GM18499 (cell line): ENCODE measurements around the gene RAPGEF2.
A peak's percentile ranks its signal among the peaks of the same experiment; 100 is the strongest.

Experiments used
- ATAC-seq: cut with Tn5 transposase; IDR thresholded peaks from one replicate; pipeline ENCODE4 v1.9.1; 2021; ENCODE audit warnings: moderate number of reproducible peaks; ENCODE audit not compliant: insufficient read depth, unreplicated experiment

Gene RAPGEF2

DNA sequence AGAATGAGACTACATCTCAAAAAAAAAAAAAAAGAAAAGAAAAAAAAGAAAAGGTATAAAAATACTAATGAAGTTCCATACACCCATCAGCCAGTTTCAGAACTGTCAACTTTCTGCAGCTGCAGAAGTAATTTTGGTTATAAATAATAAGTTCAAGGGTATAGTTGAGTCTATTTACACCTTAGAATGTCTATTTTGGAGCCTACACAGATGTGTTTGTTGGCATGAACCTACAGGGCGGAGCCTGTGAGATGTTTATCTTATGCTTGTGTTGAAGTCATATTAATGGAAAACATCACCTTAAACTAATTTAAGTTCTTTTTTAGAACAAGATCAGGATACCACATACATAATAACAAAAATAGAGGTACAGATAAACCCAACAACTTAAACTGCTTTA lies 85.8 kb downstream of the RAPGEF2 start:
- no peak for ATAC-seq

DNA sequence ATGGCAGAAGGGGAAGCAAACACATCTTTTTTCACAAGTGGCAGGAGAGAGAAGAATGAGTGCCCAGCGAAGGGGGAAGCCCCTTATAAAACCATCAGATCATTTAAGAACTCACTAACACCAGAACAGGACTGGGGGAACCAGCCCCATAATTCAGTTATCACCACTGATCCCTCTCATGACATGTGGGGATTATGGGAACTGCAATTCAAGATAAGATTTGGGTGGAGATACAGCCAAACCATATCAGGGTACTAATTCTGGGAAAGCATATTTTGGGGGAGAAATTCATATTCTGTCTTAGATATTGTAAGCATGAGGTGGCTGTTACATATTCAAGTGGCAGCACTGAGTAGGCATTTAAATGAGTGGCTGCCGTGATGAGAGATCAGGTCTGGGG lies 87.8 kb downstream of the RAPGEF2 start:
- ATAC-seq, result no peak

DNA sequence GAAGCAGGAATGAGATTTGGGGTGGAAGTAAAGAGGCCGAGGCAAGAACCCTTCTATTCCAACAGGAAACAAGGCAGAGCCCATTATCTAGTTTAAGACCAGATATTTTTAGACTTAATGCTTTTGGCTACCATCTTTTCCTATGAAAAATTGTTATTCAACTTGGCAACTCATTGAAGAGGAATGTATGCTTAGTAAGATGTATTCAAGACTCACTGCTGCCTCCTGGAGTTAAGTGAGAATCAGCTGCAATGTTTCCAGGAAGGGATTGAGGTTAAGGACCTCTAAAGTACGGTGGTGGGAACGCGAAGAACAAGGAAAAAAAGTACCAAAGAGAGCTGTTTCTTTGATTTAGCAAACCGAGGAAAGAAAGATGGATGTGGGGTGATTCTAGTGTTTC lies 89.1 kb downstream of the RAPGEF2 start:
- no peak for ATAC-seq

DNA sequence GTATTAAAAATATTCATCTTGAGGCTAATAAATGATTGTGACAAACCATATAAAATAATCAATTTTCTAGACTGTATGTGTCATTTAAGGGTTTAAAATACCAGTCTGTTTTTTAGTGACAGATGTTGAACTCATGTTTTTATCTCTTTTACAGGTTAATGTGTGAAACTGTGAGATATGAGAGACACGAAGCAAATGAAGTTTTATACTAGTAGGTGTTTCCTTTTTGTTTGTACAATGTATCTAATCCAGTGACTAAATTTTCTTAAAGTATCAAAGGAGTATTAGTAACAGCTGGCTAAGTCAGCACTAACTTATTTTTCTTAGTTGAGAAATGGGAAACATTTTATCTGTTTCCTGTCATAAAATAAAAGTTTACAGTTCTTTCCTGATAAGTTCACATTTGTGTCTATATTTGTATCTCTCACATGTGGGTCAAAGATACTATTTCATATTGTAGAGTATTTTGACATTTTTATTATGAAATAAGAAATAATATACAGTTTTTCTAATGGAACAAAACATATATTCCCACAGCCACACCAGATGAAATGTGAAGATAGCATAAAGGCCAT lies 90.3 kb downstream of the RAPGEF2 start:
- ATAC-seq, result no peak

DNA sequence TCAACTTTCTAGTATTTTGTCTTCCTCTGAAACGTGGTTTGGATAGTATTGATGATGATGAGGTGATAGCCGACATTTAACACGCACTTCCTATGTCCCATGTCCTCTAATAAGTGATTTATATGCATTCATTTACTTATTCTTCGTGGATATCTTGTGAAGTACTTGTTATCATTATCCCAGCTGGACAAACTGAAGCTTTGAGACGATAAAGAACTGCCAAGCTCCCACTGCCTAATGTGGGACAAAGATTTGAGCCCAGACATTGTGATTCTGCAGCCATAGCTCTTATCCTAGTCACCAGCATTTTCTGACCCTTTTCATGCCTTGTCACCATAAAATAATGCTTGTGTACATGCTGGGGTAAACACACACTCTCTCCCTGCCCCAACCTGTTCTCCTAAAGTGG lies 92.5 kb downstream of the RAPGEF2 start:
- no peak for ATAC-seq

DNA sequence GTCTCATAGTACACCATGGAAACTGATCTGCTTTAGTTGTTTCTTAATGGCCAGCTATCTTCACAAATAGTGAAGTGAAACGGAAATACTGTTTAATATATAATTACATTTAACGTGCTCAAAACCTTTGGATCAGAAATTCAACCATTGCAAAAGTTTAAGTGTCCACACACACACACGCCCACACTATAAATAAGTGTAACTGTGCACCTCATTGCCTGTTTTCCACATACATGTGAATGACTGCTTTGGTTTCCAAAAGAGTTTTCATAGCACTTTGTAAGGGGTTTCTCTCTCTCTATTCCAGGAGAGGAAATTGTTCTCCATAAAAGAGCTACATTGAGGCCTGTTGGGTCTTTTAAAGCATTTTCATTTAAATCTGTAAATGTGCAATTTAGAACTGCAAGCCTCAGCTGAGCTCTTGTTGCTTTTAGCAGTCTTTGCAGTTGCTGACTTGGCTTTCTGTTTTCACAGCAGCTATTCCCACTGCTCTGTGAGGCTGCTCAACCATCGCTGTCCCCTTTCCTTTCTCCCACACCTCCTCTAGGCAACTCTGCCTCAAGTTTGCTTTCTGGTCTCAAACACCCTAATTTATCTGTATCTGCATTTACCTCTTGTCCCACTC lies 94.5 kb downstream of the RAPGEF2 start:
- ATAC-seq, result no peak

DNA sequence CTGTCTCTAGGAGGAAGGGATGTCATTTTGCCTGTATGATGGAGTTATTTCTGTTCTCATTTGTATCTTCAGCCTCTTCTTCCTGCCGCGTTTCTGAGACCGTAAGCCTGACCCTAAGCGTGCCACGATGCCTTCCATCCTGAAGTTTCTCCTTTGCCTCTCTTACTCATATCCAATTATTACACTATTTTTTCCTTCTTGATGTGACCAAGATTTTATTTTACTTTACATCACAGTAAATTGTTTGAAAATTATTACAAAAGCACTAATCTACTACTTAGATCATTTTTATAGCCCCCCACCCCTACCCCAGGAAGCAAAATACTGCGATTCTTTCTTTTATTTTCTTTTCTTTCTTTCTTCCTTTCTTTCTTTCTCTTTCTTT lies 95.0 kb downstream of the RAPGEF2 start:
- no peak for ATAC-seq

DNA sequence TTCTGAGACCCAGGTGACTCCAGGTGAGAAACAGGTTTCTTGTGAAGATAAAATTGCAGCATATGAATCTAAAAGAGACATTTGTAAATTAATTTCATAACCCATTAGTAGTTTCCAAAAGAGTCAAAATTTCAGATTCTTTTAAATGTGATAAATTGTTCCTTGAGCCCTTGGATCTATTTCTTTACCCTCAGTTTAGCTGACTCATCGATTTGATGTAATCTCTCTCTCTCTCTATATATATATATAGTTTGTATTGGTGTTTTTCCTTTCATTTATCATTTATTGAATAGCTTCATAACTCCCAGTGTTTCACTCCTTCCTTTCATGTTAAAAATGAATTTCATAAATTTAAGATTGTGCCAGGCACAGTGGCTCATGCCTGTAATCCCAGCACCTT lies 96.9 kb downstream of the RAPGEF2 start:
- ATAC-seq, result no peak

DNA sequence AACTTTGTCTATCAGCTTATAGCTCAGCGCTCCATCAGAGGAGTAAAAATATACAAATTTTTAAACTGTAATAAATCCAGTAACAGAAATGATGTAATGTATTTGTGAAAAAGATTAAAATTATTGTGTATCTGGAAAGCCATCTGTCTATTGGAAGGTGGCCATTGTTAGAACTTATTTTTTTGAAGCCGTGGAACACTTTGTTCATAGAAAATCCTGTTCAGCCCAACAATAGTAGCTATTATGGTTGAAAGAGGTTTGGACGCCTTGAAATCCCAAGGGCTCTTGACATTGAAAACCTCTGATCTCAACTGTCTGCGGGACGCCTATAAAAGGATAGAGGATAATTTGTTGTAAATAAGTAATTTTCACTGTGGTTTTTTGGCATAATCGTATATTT lies 98.3 kb downstream of the RAPGEF2 start:
- ATAC-seq, result no peak

DNA sequence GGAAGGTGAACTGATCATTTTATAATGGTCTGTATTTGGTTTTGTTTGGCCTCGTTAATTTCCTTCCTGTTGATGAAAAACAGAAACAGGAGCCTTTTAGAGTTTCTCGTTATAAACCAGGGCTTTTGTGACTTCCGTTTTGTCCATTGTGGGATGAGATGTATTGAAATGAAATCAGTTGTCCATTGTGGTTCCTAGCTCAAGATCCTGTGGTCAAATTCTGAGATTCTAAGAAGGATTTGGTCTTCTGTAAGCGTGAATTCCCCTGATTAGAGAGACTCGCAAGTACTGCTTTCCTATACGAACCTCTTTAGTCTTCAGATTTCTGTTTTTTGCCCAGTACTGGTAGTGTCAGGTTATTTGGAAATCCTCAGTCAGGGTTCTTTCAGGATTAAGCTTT lies 101.7 kb downstream of the RAPGEF2 start:
- ATAC-seq, result no peak

DNA sequence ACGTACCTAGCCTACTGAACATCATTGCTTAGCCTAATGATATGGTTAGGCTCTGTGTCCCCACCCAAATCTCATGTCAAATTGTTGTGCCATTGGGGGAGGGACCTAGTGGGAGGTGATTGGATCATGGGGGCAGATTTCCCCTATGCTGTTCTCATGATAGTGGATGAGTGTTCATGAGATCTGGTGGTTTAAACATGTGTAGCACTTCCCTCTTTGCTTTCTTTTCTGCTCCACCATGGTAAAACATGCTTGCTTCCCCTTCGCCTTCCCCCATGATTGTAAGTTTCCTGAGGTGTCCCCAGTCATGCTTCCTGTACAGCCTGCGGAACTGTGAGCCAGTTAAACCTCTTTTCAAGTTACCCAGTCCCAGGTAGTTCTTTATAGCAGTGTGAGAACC lies 102.6 kb downstream of the RAPGEF2 start:
- no peak for ATAC-seq

DNA sequence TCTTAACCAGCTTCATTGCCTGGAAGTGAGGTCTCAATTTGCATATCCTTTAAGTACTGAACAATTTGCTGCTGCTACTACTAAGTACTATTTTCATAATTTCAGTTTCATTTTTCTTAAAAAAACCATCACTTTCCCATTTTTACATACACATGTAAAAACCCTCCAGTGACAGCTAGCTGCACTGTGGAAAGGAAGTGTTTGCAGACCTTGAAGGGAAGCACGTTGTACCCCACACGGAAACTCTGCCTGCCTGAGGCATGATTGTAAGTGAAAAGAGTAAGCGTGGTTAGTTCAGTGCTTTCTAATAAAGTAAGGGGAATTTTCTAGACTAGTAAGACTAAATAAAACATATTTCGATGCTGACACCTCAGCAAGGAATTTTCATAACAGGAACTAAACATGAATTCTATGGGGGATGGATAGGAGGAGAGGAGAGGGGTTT lies 103.6 kb downstream of the RAPGEF2 start:
- peak; percentile 92 for ATAC-seq

DNA sequence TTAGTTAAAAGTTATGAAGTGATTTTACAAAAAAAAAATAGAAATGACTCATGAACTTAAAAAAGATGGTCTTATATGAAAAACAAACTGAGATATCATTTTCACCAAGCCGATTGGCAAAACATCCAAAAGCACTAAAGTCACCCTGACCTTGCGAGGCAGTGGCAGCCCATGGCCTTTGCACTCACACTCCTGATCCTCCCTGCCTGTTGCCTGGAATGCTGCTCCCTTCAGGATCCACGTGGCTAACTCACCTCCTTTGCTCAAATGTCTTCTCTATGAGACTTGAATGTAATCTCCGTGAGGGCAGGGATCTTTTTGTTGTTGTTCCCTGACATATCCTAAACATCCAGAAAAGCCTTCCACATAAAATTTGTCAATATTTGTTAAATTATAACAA lies 106.4 kb downstream of the RAPGEF2 start:
- ATAC-seq, result no peak

DNA sequence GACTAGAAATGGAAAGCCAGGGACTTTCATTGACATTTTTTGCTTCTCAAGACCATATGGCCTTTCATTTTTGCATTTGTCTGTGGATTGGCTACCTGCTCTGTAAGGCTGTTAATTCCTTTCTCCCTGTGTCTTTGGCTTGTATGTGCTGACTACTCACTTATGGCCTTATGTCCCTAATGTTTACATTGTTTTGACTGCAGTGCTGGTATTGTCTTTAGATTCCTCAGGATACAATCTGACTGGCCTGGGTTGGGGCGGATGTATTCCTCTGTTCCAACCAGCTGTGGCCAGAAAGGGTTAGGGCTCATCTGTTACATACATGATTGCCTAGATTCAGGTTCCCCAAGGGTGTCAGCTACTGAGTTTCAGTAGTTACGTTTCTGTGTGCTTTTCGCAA lies 108.1 kb downstream of the RAPGEF2 start:
- no peak for ATAC-seq

DNA sequence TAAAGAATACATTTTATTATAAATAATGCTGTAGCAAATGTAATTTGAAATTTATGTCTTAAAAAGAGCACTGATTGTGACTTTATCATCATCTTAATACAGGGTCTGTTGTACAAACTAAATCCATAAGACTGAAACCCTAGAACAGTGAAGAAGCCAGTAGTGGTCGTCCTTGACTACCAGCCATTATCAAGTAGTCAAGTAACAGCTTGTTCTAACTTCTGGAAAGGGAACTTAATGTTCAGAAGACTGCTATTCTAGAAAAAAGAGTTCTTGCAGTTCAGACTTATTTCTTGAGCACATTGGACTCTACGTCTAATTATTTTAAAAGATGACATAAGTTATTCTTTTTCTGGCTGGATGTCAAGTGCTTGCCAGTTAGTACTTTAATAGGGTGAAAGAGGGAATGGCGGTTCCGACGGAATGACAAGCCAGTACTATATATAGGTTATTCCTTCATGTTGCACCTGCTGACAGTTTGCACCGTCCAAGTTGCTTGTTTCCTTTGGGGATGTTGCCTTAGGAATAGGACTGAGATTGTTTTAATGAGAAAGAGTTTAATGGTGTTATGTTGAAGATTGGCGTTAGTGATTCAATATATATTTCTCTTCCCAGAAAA lies 109.9 kb downstream of the RAPGEF2 start:
- ATAC-seq, result no peak

DNA sequence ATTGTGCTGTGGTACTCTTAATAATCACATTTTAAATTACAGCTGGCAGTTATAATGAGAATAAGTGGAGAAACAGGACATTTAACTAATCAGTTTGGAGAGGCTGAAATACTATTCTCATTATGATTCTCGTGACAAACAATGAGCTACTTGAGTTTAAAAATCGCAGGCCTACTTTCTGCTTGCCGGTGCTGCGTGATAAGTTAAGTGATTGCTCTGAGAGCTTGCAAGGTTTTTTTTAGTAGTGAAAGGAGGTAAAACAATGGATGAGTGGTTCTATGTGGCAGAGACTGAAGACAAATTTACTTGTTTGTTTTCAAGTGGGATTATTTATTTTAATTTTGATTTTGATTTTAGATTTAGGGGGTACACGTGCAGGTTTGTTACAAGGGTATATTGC lies 114.0 kb downstream of the RAPGEF2 start:
- no peak for ATAC-seq

DNA sequence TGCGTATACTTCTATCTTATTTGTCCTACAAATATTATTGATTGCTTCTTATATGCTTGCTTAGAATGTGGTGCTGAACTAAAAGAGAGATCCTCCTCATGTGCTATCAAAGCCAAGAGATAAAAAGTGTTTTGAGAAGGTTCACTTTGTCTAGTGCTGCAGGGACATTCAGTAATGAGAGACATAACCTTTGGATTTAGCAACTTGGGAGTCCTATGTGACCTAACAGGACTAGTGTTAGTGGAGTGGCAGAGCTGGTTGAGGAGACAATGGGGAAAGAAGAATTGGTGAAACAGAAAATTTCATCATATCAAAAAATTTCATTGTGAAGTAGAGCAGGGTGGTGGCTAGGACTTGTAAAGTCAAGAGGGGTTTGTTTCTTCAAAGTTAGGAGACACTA lies 117.0 kb downstream of the RAPGEF2 start:
- no peak for ATAC-seq

DNA sequence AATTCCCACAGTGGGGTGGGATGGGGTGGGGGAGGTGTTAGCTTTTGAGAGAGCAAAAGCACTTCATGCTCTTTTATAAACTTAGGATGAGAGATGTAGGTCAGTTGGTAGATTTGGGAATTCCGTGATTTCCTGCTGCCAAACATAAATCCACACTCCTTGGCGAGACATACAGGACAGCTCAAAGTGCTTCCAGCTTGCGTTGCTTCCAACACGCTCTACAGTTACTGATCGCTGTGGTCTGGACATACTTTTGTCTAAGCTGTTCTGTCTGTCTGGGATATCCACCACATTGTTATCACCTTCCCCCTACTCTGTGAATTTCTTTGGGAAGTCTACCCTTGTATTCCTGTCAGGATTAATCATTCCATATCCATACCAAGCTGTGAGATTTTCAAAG lies 117.5 kb downstream of the RAPGEF2 start:
- ATAC-seq, result no peak

DNA sequence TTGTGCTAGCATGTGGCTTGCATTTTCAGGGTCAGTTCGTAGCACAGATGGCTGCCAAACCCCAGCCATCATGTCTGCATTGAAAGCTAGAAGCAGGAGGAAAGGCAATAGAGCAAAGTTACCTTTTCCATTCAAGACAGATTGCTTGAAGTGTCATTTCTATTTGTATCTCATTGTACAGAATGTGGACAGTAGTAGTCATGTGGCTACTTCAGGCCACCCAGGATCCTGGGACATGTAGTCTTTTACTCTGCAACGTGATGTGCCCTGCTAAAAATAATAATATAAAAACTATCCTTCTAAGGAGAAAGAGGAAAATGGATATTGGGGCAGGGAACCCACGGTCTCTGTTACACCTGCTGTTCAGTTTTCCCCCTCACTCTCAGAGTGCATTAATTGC lies 118.4 kb downstream of the RAPGEF2 start:
- ATAC-seq, result no peak

DNA sequence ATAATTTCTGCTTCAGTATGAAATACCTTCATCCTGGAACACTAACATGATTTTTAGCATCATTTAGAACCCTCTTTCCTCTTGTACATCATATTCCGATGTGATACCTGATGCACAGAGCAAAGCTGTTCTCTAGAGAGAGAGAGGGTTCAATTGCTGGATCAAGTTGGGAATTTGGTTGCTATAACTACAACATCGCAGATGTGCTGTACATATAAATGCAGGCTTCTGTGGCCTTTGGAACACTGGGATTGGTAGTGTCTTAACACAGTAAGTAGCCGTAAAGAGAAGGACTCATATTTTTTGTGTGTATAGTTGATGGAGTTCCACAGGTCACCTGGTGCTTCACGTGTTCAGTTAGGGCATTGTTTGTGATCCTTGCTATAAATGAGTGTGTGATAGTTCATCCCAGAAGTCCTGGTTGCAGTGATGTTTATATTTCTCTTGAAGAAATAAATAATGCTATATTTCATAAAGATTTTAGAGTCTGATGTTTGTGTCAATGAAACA lies 119.2 kb downstream of the RAPGEF2 start:
- no peak for ATAC-seq

DNA sequence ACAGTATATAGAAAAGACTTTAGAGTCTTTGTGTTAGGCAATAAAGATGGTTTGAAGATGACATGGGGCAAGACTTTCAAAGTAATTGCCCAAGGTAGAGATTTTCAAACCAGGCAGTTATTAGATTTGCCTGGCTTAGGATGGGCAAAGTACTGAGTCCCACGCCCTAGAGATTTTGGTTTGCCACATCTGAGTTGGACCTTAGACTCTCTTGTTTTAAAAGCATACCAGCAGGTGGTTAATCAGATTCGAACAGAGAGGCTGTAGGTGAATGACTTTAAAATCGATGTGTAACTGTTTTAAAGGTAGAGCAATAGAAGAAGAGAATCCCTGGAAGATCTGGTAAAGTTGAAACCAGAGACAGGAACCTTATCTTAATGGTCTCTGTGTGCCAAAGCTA lies 121.5 kb downstream of the RAPGEF2 start:
- ATAC-seq, result no peak

DNA sequence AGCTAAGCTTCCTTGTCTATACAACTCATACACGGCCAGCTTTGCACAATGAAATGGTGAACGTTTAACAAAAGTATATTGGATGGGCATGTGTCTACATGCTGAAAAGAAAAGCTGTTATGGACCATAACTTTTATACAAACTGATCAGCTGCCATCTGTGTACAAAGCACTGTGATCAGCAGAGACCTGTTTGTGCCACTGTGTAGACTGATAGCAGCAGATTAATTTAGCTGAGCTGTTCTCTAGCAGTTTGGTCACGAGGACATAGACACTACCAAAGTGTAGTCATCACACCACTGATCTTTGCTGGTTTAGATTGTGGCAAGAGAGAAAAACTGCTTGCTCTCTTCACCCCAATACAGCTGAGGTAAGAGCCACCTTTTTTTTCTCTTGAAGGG lies 124.5 kb downstream of the RAPGEF2 start:
- no peak for ATAC-seq
